Stimulated activated naive CD4-positive, alpha-beta T cell (primary cell): ENCODE data around the gene TBCE.
"Not testable (repeated sequence)": the region's sequence is repeated elsewhere in the genome, so short reads cannot be mapped to it uniquely, and the experiment has no call there.

ENCODE experiments used
- DNase-seq, 6 experiments: peaks; one replicate each; lab custom pipeline; 2025; lab: John Stamatoyannopoulos, UW

Gene TBCE

GRCh38 chr1:235455097-235455496 lies 87.9 kb downstream of the TBCE start:
- no peak for DNase-seq

- DNase-seq, result no peak
Observed at GRCh38 chr1:235455823-235456222, 88.6 kb downstream of the TBCE start.

GRCh38 chr1:235457856-235458255 lies 90.6 kb downstream of the TBCE start:
- not testable (repeated sequence) for DNase-seq

- no peak for DNase-seq
Observed at GRCh38 chr1:235460770-235461169, 93.5 kb downstream of the TBCE start.

GRCh38 chr1:235461954-235462353 lies 94.7 kb downstream of the TBCE start:
- DNase-seq, result no peak

GRCh38 chr1:235462832-235463231 lies 95.6 kb downstream of the TBCE start:
- not testable (repeated sequence) for DNase-seq

- DNase-seq, result no peak
Observed at GRCh38 chr1:235465066-235465465, 97.8 kb downstream of the TBCE start.

GRCh38 chr1:235468004-235468403 lies 100.8 kb downstream of the TBCE start:
- no peak for DNase-seq

- DNase-seq, result no peak
Observed at GRCh38 chr1:235468970-235469369, 101.7 kb downstream of the TBCE start.

- not testable (repeated sequence) for DNase-seq
Observed at GRCh38 chr1:235469897-235470296, 102.7 kb downstream of the TBCE start.

- DNase-seq, result no peak
Observed at GRCh38 chr1:235470741-235471439, 103.7 kb downstream of the TBCE start.

GRCh38 chr1:235473806-235474205 lies 106.6 kb downstream of the TBCE start:
- no peak for DNase-seq

- DNase-seq, result no peak
Observed at GRCh38 chr1:235483090-235483489, 115.9 kb downstream of the TBCE start.

GRCh38 chr1:235485558-235485957 lies 118.3 kb downstream of the TBCE start:
- no peak for DNase-seq

- no peak for DNase-seq
Observed at GRCh38 chr1:235486321-235486720, 119.1 kb downstream of the TBCE start.

- DNase-seq, result no peak
Observed at GRCh38 chr1:235491644-235492043, 124.4 kb downstream of the TBCE start.

- DNase-seq, result no peak
Observed at GRCh38 chr1:235494531-235494930, 127.3 kb downstream of the TBCE start.

GRCh38 chr1:235495030-235495429 lies 127.8 kb downstream of the TBCE start:
- DNase-seq, result no peak

- DNase-seq, result no peak
Observed at GRCh38 chr1:235495551-235495950, 128.3 kb downstream of the TBCE start.

- DNase-seq, result no peak
Observed at GRCh38 chr1:235500971-235501540, 133.8 kb downstream of the TBCE start.
